GM12878 (cell line): ENCODE data around the gene FIGLA. TPM values are rescaled to one million over a fixed set of nuclear protein-coding genes. Genes with fewer than 3 reads are reported as not detected.
"Not testable (repeated sequence)": the region's sequence is repeated elsewhere in the genome, so short reads cannot be mapped to it uniquely, and the experiment has no call there.

ENCODE experiments used
- ATAC-seq: fragments of 200-7000 bp; cut with Tn5 transposase; 3 replicates; pipeline ENCODE4 v1.9.1; 2020; ENCODE audit warnings: mild to moderate bottlenecking, moderate library complexity
- BruUV-seq: library from RNA; stranded (reverse); fragments of 400-500 nt; replicated peaks from 2 replicates; lab custom pipeline; 2021; lab: Mats Ljungman, UMichigan
- CTCF ChIA-PET: fragments of 300-600 bp; sonication (Branson Sonifier 250); formaldehyde crosslinking; extraction: SDS; loops from one replicate; lab custom pipeline; 2021; ENCODE audit warnings: inconsistent platforms; lab: Yijun Ruan, JAX
- POLR2A ChIA-PET: fragments of 350-600 bp; formaldehyde crosslinking; extraction: SDS; loops from one replicate; lab custom pipeline; 2021; ENCODE audit warnings: inconsistent platforms; lab: Charles Lee
- RAD21 ChIA-PET: fragments of 300-600 bp; sonication (Branson Sonifier 250); formaldehyde crosslinking; loops from one replicate; lab custom pipeline; 2023; ENCODE audit warnings: antibody characterized with exemption; ENCODE audit not compliant: unreplicated experiment; lab: Charles Lee
- SMC1A ChIA-PET: fragments of 300-600 bp; sonication (Branson Sonifier 250); formaldehyde crosslinking; loops from one replicate; lab custom pipeline; 2023; ENCODE audit not compliant: unreplicated experiment, uncharacterized antibody; lab: Charles Lee
- DNase-seq: peaks from one replicate; pipeline ENCODE4 v3.0.0-alpha.2; 2011; ENCODE audit warnings: low read depth, low spot score
- FAIRE-seq: peaks from 3 replicates; lab custom pipeline; 2011; peaks lifted over from hg19 to GRCh38; lab: Jason Lieb, UNC
- H2AFZ ChIP-seq: 2 replicates; pipeline ENCODE4 v1.6.0; 2011; ENCODE audit warnings: low read depth, low read length, control low read depth; ENCODE audit not compliant: control insufficient read depth
- H3K27ac ChIP-seq: 2 replicates; pipeline ENCODE4 v1.5.1; 2011; ENCODE audit warnings: control low read depth; ENCODE audit not compliant: control insufficient read depth, insufficient read depth
- H3K27me3 ChIP-seq, 2 experiments: replicated peaks in 1 of 2; 2 replicates each; pipeline versions ENCODE4 v1.6.0 to v1.6.1; 2011; ENCODE audit warnings: low read length in 1 of 2; ENCODE audit not compliant: control insufficient read depth in 2 of 2, insufficient read depth in 2 of 2
- H3K36me3 ChIP-seq, 2 experiments: 2 replicates each; pipeline ENCODE4 v1.5.1; 2011; ENCODE audit warnings: low read length in 1 of 2; ENCODE audit not compliant: control insufficient read depth in 2 of 2, insufficient read depth in 2 of 2
- H3K4me1 ChIP-seq: 2 replicates; pipeline ENCODE4 v1.6.1; 2011; ENCODE audit warnings: mild to moderate bottlenecking, low read length, moderate library complexity, mixed read lengths; ENCODE audit not compliant: control insufficient read depth, insufficient read depth
- H3K4me2 ChIP-seq: 2 replicates; pipeline ENCODE4 v1.6.0; 2011; ENCODE audit warnings: control low read depth; ENCODE audit not compliant: control insufficient read depth, insufficient read depth
- H3K4me3 ChIP-seq: fragments of 200-600 bp; sonication (generic); 2 replicates; pipeline ENCODE4 v1.5.1; 2016
- H3K79me2 ChIP-seq: 2 replicates; pipeline ENCODE4 v1.6.0; 2011; ENCODE audit warnings: low read length; ENCODE audit not compliant: control insufficient read depth, insufficient read depth
- H3K9ac ChIP-seq: 2 replicates; pipeline ENCODE4 v1.8.0; 2011; ENCODE audit warnings: low read length, control low read depth, mixed read lengths; ENCODE audit not compliant: control insufficient read depth, insufficient read depth
- H3K9me3 ChIP-seq: replicated peaks from 3 replicates; pipeline ENCODE4 v1.5.1; 2011; ENCODE audit warnings: mild to moderate bottlenecking, low read length; ENCODE audit not compliant: control insufficient read depth, insufficient read depth
- H4K20me1 ChIP-seq: 2 replicates; pipeline ENCODE4 v1.6.0; 2011; ENCODE audit not compliant: control insufficient read depth, insufficient read depth
- CBX3 ChIP-seq: fragments of 200-600 bp; sonication (generic); IDR thresholded peaks from 2 replicates; pipeline ENCODE4 v1.6.1; 2016; ENCODE audit warnings: low read depth, borderline replicate concordance
- CHD1 ChIP-seq: IDR thresholded peaks from 2 replicates; pipeline ENCODE4 v1.6.1; 2012; ENCODE audit warnings: low read depth, low read length, improper control_type of control experiment
- KAT2A ChIP-seq: conservative IDR thresholded peaks from 2 replicates; pipeline ENCODE4 v1.6.1; 2011; ENCODE audit warnings: low read depth, low read length; ENCODE audit not compliant: control insufficient read depth
- NFXL1 ChIP-seq: fragments of 450-650 bp; IDR thresholded peaks from 2 replicates; pipeline ENCODE4 v1.6.1; 2017; ENCODE audit warnings: antibody characterized with exemption, mild to moderate bottlenecking, borderline replicate concordance
- POU2F2 ChIP-seq: IDR thresholded peaks from 3 replicates; pipeline ENCODE4 v1.6.1; 2011; ENCODE audit warnings: low read depth, mild to moderate bottlenecking, low read length, borderline replicate concordance
- SMARCA5 ChIP-seq: fragments of 450-650 bp; IDR thresholded peaks from 2 replicates; pipeline ENCODE4 v1.6.1; 2017; ENCODE audit warnings: mild to moderate bottlenecking
- SP1 ChIP-seq: IDR thresholded peaks from one replicate; pipeline ENCODE4 v1.6.1; 2011; ENCODE audit warnings: low read depth, low read length
- TARDBP ChIP-seq: IDR thresholded peaks from 2 replicates; pipeline ENCODE4 v1.6.1; 2016; ENCODE audit warnings: borderline replicate concordance
- TCF12 ChIP-seq: IDR thresholded peaks from 2 replicates; pipeline ENCODE4 v1.6.1; 2011; ENCODE audit warnings: low read depth, mild to moderate bottlenecking, low read length
- YBX1 ChIP-seq: fragments of 450-650 bp; IDR thresholded peaks from 2 replicates; pipeline ENCODE4 v1.6.1; 2016; ENCODE audit warnings: antibody characterized with exemption
- ZBED1 ChIP-seq: IDR thresholded peaks from 2 replicates; pipeline ENCODE4 v1.6.1; 2016; ENCODE audit warnings: borderline replicate concordance
- ZBTB11 ChIP-seq: fragments of 450-650 bp; formaldehyde crosslinking; IDR thresholded peaks from 2 replicates; pipeline ENCODE4 v1.5.0; 2022; ENCODE audit warnings: mild to moderate bottlenecking, missing genetic modification characterization
- WGBS: methylation state at CpG from one replicate; pipeline ENCODE4 v1.1.6; 2016; ENCODE audit warnings: low lambda C conversion rate; ENCODE audit not compliant: insufficient replicate concordance, insufficient coverage; ENCODE audit errors: missing lambda C conversion rate; 5-methylcytosine and 5-hydroxymethylcytosine counted together
- in situ Hi-C: fragments of 300-500 bp; cut with MboI; formaldehyde crosslinking; loops from 9 replicates; pipeline ENCODE4 v1.14.3; 2018; ENCODE audit warnings: mixed read lengths
- intact Hi-C: fragments of 100-400 bp; cut with micrococcal nuclease; formaldehyde crosslinking; loops from one replicate; pipeline ENCODE4 v1.14.2; 2022; ENCODE audit not compliant: unreplicated experiment
- polyA plus RNA-seq, 11 experiments: library from polyadenylated mRNA; depleted of rRNA in 4 of 11; unstranded in 6 of 11; stranded (reverse) in 5 of 11; fragments of >200 nt; fragmentation: Nextera tagmentation in 4 of 11; fragmentation: Illumina TruSeq in 1 of 11; extraction: Ambion mirVana in 4 of 11; extraction: Trizol in 1 of 11; gene quantifications; 1 replicate in 1 of 11; 2 replicates in 10 of 11; pipeline versions ENCODE4 v1.2.1 to v1.2.3, GENCODE V29; 2011 to 2016; ENCODE audit warnings: inconsistent platforms in 2 of 11, missing spikeins in 2 of 11, low read depth in 1 of 11
- total RNA-seq, 4 experiments: library from RNA; depleted of rRNA in 3 of 4; stranded (reverse); fragments of >200 nt in 3 of 4; fragmentation: Illumina TruSeq in 1 of 4; extraction: Trizol in 1 of 4; gene quantifications; 2 replicates each; pipeline versions ENCODE4 v1.2.1 to v1.2.3, GENCODE V29; 2013 to 2021
- TF ChIP-seq, protein P1 (sequence below): IDR thresholded peaks from 2 replicates; pipeline ENCODE4 v1.6.1; 2011; ENCODE audit warnings: low read depth, mild to moderate bottlenecking, low read length, moderate library complexity, borderline replicate concordance; ENCODE audit errors: extremely low read depth

Gene FIGLA
- total and polyA plus RNA-seq, 10 of the 15 experiments (the other 5 are each of a cell fraction or from before 2014, with no cell fraction given): not detected

DNA sequence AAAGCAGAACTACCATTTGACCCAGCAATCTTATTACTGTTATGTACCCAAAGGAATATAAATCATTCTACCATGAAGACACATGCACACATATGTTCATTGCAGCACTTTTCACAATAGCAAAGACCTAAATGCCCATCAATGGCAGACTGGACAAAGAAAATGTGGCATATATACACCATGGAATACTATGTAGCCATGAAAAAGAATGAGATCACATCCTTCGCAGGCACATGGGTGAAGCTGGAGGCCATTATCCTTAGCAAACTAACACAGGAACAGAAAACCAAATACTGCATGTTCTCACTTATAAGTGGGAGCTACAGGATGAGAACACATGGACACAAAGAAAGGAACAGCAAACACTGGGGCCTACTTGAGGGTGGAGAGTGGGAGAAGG, 51.0 kb downstream of the FIGLA start:
- H3K36me3 ChIP-seq, H3K4me2 ChIP-seq, DNase-seq, RAD21 ChIA-PET, intact Hi-C loops, in situ Hi-C loops, H4K20me1 ChIP-seq, POLR2A ChIA-PET, FAIRE-seq, SMC1A ChIA-PET, H2AFZ ChIP-seq, H3K4me1 ChIP-seq, H3K4me3 ChIP-seq, H3K27me3 ChIP-seq, CTCF ChIA-PET, ATAC-seq, H3K9ac ChIP-seq, BruUV-seq, H3K79me2 ChIP-seq, H3K27ac ChIP-seq, H3K9me3 ChIP-seq: not testable (repeated sequence)
- WGBS: 10% methylated on average over 1 of the region's 1 CpG

- H3K4me3 ChIP-seq: no peak overlapping the region
- intact Hi-C loops: no loop called here
- H3K79me2 ChIP-seq: no peaks in the 10 kb centered on the region
- H3K36me3 ChIP-seq: no peaks in the 10 kb centered on the region
- no TSS peak for BruUV-seq
- H3K4me2 ChIP-seq: no peak overlapping the region
- H3K9me3 ChIP-seq: no peaks in the 10 kb centered on the region
- ChIA-PET SMC1A (no interaction called here), CTCF (no interaction called here), POLR2A (no interaction called here), RAD21 (no interaction called here)
- no peak overlapping the region for H3K27ac ChIP-seq
- H3K9ac ChIP-seq: no peak overlapping the region
- DNase-seq (no peak), ATAC-seq (no peak), FAIRE-seq (no peak)
- H2AFZ ChIP-seq: no peak overlapping the region
- 2% methylated on average over 2 of the region's 2 CpGs for WGBS
- in situ Hi-C loops: no loop called here
- H4K20me1 ChIP-seq: no peaks in the 10 kb centered on the region
- H3K4me1 ChIP-seq: no peaks in the 10 kb centered on the region
- H3K27me3 ChIP-seq: no peaks in the 10 kb centered on the region
- TF ChIP-seq, protein P1, sequence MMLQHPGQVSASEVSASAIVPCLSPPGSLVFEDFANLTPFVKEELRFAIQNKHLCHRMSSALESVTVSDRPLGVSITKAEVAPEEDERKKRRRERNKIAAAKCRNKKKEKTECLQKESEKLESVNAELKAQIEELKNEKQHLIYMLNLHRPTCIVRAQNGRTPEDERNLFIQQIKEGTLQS: no peak
- TF ChIP-seq TARDBP (no peak), SP1 (no peak), CHD1 (no peak), YBX1 (no peak), SMARCA5 (no peak), KAT2A (no peak), CBX3 (no peak), POU2F2 (no peak), ZBED1 (no peak), ZBTB11 (CRISPR knock-in tag) (no peak), TCF12 (no peak), NFXL1 (no peak)
Observed at GRCh38 chr2:70738159-70738558, 52.3 kb downstream of the FIGLA start.
